ENCODE data around the gene RNF4. TPM values are rescaled to one million over a fixed set of nuclear protein-coding genes. Genes with fewer than 3 reads are reported as not detected.
A peak's percentile ranks its signal among the peaks of the same experiment; 100 is the strongest.

Gene RNF4
- polyA plus RNA-seq, 4 donors = 18.6 to 39.7 (median 26.8) TPM

GRCh38 chr4:2434420-2434819, 34.5 kb upstream of the RNF4 start:
- no peaks in the 10 kb centered on the region for H3K27me3 ChIP-seq (ENCODE audit: control insufficient read depth in 3 of 3, insufficient read depth in 3 of 3, low read length in 3 of 3)
- H3K36me3 ChIP-seq (ENCODE audit: control insufficient read depth in 3 of 3, insufficient read depth in 2 of 3, low read depth in 1 of 3, low read length in 3 of 3) = no peaks in the 10 kb centered on the region
- no peaks in the 10 kb centered on the region for H3K4me1 ChIP-seq (ENCODE audit: control insufficient read depth in 3 of 3, insufficient read depth in 2 of 3, low read depth in 1 of 3, low read length in 2 of 3)
- no peak overlapping the region for H3K4me3 ChIP-seq (ENCODE audit: low read depth in 1 of 3, low read length in 3 of 3)
- no peak for DNase-seq
- no peak for FAIRE-seq
- no peak overlapping the region for H3K27ac ChIP-seq (ENCODE audit: low read depth in 1 of 3, low read length in 2 of 3)
- H3K9me3 ChIP-seq (ENCODE audit: control insufficient read depth in 2 of 2, insufficient read depth in 1 of 2, low read depth in 1 of 2, low read length in 1 of 2) = no peaks in the 10 kb centered on the region
- 66 to 70% (median 67%) methylated on average over 9 of the region's 9 CpGs for WGBS, 3 donors

GRCh38 chr4:2436301-2436700, 32.6 kb upstream of the RNF4 start:
- no peaks in the 10 kb centered on the region for H3K36me3 ChIP-seq (ENCODE audit: control insufficient read depth in 3 of 3, insufficient read depth in 2 of 3, low read depth in 1 of 3, low read length in 3 of 3)
- H3K4me1 ChIP-seq (ENCODE audit: control insufficient read depth in 3 of 3, insufficient read depth in 2 of 3, low read depth in 1 of 3, low read length in 2 of 3) = peaks cover 0 to under 1% (median 0%) of the 10 kb centered on the region in 3 donors
- FAIRE-seq (no peak), DNase-seq (peak in 1 of 2 donors; percentile 48)
- no peak overlapping the region for H3K4me3 ChIP-seq (ENCODE audit: low read depth in 1 of 3, low read length in 3 of 3)
- no peaks in the 10 kb centered on the region for H3K9me3 ChIP-seq (ENCODE audit: control insufficient read depth in 2 of 2, insufficient read depth in 1 of 2, low read depth in 1 of 2, low read length in 1 of 2)
- H3K27me3 ChIP-seq (ENCODE audit: control insufficient read depth in 3 of 3, insufficient read depth in 3 of 3, low read length in 3 of 3) = no peaks in the 10 kb centered on the region
- H3K27ac ChIP-seq (ENCODE audit: low read depth in 1 of 3, low read length in 2 of 3) = no peak overlapping the region
- WGBS, 3 donors = 27 to 58% (median 35%) methylated on average over 10 of the region's 10 CpGs

DNA sequence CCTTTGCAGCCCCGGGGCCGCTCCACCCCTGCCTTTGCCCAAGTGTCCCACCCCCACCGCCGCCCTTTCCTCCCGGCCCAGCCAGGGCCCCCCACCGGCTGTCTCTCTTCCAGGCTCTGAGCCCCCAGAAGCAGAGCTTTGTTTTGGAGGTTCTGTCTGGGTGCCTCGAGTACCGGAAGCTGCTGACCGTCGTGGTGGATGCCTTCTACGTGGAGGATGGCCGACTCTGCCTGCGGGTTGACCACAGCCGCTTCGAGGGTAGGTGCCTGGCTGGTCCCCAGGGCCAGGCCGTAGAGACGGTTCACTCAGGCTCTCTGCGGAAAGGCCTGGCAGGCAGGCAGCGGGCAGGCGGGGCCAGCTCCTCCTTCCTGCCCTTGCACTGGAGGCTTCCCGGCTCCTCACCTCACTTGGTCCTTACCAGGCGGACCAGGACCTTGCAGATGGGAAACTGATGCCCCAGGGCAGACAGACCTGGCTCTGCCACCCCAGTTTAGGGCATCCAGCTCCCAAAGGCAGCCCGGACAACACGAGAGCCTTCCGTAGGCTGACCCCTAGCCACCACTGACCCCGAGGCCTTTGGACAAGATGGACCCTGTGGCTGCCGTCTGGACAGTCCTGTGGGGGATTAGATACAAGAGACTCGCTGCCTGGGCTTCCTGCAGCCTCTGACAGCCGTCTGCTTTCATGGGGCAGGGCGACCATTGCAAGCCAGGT, 32.0 kb upstream of the RNF4 start:
- Histone ChIP-seq H3K9me3 (ENCODE audit: control insufficient read depth in 2 of 2, insufficient read depth in 1 of 2, low read depth in 1 of 2, low read length in 1 of 2) (no peaks in the 10 kb centered on the region), H3K4me1 (ENCODE audit: control insufficient read depth in 3 of 3, insufficient read depth in 2 of 3, low read depth in 1 of 3, low read length in 2 of 3) (peaks cover 0 to 4% (median 0%) of the 10 kb centered on the region in 3 donors), H3K27ac (ENCODE audit: low read depth in 1 of 3, low read length in 2 of 3) (no peak overlapping the region), H3K36me3 (ENCODE audit: control insufficient read depth in 3 of 3, insufficient read depth in 2 of 3, low read depth in 1 of 3, low read length in 3 of 3) (no peaks in the 10 kb centered on the region), H3K4me3 (ENCODE audit: low read depth in 1 of 3, low read length in 3 of 3) (no peak overlapping the region), H3K27me3 (ENCODE audit: control insufficient read depth in 3 of 3, insufficient read depth in 3 of 3, low read length in 3 of 3) (no peaks in the 10 kb centered on the region)
- 83 to 87% (median 86%) methylated on average over 28 to 30 of the region's 30 CpGs for WGBS, 3 donors
- FAIRE-seq (no peak), DNase-seq (no peak)

DNA sequence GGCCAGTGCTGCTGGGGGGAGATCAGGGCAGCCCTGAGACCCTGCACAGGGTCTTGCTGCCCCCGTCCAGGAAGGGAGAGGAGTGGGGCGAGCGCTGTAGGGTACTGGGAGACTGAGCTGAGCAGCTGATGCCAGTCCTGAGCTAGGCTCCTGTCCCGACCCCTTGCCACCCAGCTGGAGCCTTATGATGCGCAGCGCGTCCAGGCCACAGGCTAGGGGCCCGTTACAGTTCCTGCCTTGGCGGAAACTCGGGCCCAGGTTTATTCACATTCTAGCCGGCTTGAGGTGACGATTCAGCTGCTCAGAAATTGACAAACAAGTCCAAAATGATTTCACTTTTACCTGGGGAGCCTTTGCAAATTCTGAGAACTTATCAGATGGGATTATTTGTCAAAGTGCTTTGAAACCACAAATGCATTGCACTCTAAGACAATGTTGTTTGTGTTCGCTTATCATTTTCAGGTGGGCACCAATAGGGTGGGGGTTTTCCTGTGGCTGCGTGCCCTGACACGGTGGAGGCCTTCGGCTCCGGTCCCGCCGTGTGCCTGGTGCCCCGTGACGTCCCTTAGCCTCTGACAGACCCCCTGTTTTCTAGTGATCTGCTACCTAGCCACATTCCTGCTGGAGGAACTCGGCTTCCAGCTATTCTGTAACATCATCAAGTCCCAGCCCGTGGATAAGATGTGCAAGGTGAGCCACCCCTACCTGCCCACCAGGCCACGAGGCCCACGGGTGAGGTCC, 31.3 kb upstream of the RNF4 start:
- H3K9me3 ChIP-seq (ENCODE audit: control insufficient read depth in 2 of 2, insufficient read depth in 1 of 2, low read depth in 1 of 2, low read length in 1 of 2) = no peaks in the 10 kb centered on the region
- FAIRE-seq = no peak

GRCh38 chr4:2438822-2439718, 29.8 kb upstream of the RNF4 start:
- FAIRE-seq (no peak), DNase-seq (no peak)
- Histone ChIP-seq H3K36me3 (ENCODE audit: control insufficient read depth in 3 of 3, insufficient read depth in 2 of 3, low read depth in 1 of 3, low read length in 3 of 3) (no peaks in the 10 kb centered on the region), H3K27me3 (ENCODE audit: control insufficient read depth in 3 of 3, insufficient read depth in 3 of 3, low read length in 3 of 3) (no peaks in the 10 kb centered on the region), H3K4me1 (ENCODE audit: control insufficient read depth in 3 of 3, insufficient read depth in 2 of 3, low read depth in 1 of 3, low read length in 2 of 3) (peaks cover 0 to 4% (median 0%) of the 10 kb centered on the region in 3 donors), H3K9me3 (ENCODE audit: control insufficient read depth in 2 of 2, insufficient read depth in 1 of 2, low read depth in 1 of 2, low read length in 1 of 2) (no peaks in the 10 kb centered on the region), H3K27ac (ENCODE audit: low read depth in 1 of 3, low read length in 2 of 3) (no peak overlapping the region), H3K4me3 (ENCODE audit: low read depth in 1 of 3, low read length in 3 of 3) (no peak overlapping the region)
- 85 to 89% (median 86%) methylated on average over 16 of the region's 16 CpGs for WGBS, 3 donors

More for the DNA sequence above, 31.3 kb upstream of the RNF4 start:
- Histone ChIP-seq H3K27me3 (ENCODE audit: control insufficient read depth in 3 of 3, insufficient read depth in 3 of 3, low read length in 3 of 3) (no peaks in the 10 kb centered on the region), H3K27ac (ENCODE audit: low read depth in 1 of 3, low read length in 2 of 3) (no peak overlapping the region), H3K4me3 (ENCODE audit: low read depth in 1 of 3, low read length in 3 of 3) (no peak overlapping the region), H3K36me3 (ENCODE audit: control insufficient read depth in 3 of 3, insufficient read depth in 2 of 3, low read depth in 1 of 3, low read length in 3 of 3) (no peaks in the 10 kb centered on the region), H3K4me1 (ENCODE audit: control insufficient read depth in 3 of 3, insufficient read depth in 2 of 3, low read depth in 1 of 3, low read length in 2 of 3) (peaks cover 0 to 4% (median 0%) of the 10 kb centered on the region in 3 donors)
- no peak for DNase-seq
- WGBS, 3 donors = 81 to 83% (median 83%) methylated on average over 25 of the region's 25 CpGs

DNA sequence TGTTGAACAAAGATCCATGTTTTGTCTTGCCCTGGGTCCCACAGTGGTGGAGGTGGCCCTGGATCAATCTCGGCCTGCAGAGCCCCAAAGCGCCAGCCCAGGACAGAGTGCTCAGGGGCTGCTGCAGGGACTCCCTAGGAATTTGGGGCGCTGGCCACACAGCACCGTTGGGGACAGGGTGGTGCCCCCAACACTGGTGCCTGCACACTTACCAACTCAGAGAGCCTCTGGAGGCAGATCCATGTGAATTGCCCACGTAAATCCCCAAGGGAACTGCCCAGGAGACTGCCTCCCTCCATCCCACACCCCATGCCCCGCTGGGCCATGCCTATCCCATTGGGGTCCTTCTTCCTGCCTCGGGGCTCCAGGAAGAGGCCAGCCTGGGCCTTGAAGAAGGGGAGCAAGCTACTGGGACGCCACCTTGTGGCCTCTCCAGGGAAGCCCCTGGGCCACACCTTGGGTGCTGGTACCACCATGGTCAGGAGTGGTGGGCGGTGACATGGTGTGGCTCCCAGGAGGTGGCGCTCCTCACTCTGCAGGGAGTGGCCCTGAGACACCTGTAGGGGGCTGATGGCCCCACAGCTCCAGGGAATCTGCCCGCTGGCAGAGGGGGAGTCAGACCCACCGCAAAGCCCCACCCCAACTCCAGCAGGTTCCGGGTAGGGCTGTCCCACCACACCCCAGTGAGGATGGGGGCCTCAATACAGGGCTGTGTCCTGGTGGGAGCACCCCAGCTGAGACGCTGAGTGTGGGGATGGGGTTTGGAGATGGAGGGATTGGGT, 27.3 kb upstream of the RNF4 start:
- WGBS, 3 donors = 36 to 50% (median 40%) methylated on average over 13 to 14 of the region's 14 CpGs
- H3K27ac ChIP-seq (ENCODE audit: low read depth in 1 of 3, low read length in 2 of 3) = no peak overlapping the region
- FAIRE-seq = no peak
- H3K4me3 ChIP-seq (ENCODE audit: low read depth in 1 of 3, low read length in 3 of 3) = no peak overlapping the region
- H3K27me3 ChIP-seq (ENCODE audit: control insufficient read depth in 3 of 3, insufficient read depth in 3 of 3, low read length in 3 of 3) = no peaks in the 10 kb centered on the region
- H3K9me3 ChIP-seq (ENCODE audit: control insufficient read depth in 2 of 2, insufficient read depth in 1 of 2, low read depth in 1 of 2, low read length in 1 of 2) = no peaks in the 10 kb centered on the region
- peak; percentile 62 to 84 for DNase-seq
- H3K4me1 ChIP-seq (ENCODE audit: control insufficient read depth in 3 of 3, insufficient read depth in 2 of 3, low read depth in 1 of 3, low read length in 2 of 3) = peaks cover 0 to 4% (median 0%) of the 10 kb centered on the region in 3 donors
- H3K36me3 ChIP-seq (ENCODE audit: control insufficient read depth in 3 of 3, insufficient read depth in 2 of 3, low read depth in 1 of 3, low read length in 3 of 3) = no peaks in the 10 kb centered on the region

DNA sequence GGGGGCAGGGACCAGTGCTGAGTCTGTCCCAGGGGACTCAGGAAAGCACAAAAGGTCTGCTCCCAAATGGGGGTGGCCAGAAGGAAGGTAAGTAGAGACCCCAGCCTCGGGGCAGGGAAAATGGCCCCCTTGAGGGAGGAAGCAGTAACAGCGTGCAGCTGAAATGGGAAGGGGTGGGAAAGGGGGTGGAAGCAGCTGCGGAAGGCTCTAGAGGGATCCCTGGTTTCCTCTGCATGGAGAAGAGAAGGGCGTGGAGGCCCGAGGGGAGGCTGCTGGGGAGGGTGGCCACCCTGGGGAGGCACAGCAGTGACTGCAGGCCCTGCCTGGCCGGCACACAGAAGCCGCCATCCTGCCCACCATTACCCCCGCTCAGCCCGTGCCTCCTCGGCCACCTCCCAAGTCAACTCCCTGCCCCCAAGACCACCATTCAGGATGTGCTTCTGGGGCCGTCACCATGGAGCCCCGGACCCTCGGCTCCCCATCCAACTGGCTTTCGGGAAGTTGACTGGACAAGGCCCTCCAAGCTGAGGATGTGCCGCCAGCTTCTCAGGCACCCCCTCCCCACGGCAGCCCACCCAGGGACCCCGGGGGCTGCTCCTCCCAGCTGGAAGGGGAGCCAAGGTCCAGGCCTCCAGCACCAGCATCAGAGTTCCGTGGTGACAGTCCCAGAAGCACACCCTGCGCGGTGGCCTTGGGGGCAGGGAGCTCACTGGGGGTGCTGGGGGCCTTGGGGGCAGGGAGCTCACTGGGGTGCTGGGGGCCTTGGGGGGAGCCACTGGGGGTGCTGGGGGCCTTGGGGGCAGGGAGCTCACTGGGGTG, 26.5 kb upstream of the RNF4 start:
- FAIRE-seq = no peak
- 73 to 84% (median 79%) methylated on average over 17 to 20 of the region's 20 CpGs for WGBS, 3 donors

More for the DNA sequence above, 26.5 kb upstream of the RNF4 start:
- H3K4me3 ChIP-seq (ENCODE audit: low read depth in 1 of 3, low read length in 3 of 3) = no peak overlapping the region
- H3K27ac ChIP-seq (ENCODE audit: low read depth in 1 of 3, low read length in 2 of 3) = no peak overlapping the region
- H3K9me3 ChIP-seq (ENCODE audit: control insufficient read depth in 2 of 2, insufficient read depth in 1 of 2, low read depth in 1 of 2, low read length in 1 of 2) = no peaks in the 10 kb centered on the region
- H3K27me3 ChIP-seq (ENCODE audit: control insufficient read depth in 3 of 3, insufficient read depth in 3 of 3, low read length in 3 of 3) = no peaks in the 10 kb centered on the region
- H3K36me3 ChIP-seq (ENCODE audit: control insufficient read depth in 3 of 3, insufficient read depth in 2 of 3, low read depth in 1 of 3, low read length in 3 of 3) = no peaks in the 10 kb centered on the region
- peaks cover 0 to 4% (median 0%) of the 10 kb centered on the region in 3 donors for H3K4me1 ChIP-seq (ENCODE audit: control insufficient read depth in 3 of 3, insufficient read depth in 2 of 3, low read depth in 1 of 3, low read length in 2 of 3)
- no peak for DNase-seq

Measured in small intestine (tissue), 7 donors.